GM06990 (cell line): ENCODE results near the gene LRRC2.

ENCODE experiments used
- DNase-seq: peaks from one replicate; pipeline ENCODE4 v3.0.0-alpha.2; 2011; ENCODE audit not compliant: insufficient read length; ENCODE audit errors: extremely low read depth
- H3K27me3 ChIP-seq: replicated peaks from 2 replicates; pipeline ENCODE4 v1.6.0; 2011; ENCODE audit warnings: low read length; ENCODE audit not compliant: control insufficient read depth, insufficient read depth
- H3K36me3 ChIP-seq: 2 replicates; pipeline ENCODE4 v1.5.1; 2011; ENCODE audit warnings: low read length; ENCODE audit not compliant: control insufficient read depth, insufficient read depth
- H3K4me3 ChIP-seq: replicated peaks from 2 replicates; pipeline ENCODE4 v1.5.1; 2011; ENCODE audit warnings: low read depth, mild to moderate bottlenecking, control low read depth, low read length
- CTCF ChIP-seq: IDR thresholded peaks from 2 replicates; pipeline ENCODE4 v1.5.1; 2011; ENCODE audit warnings: low read length, control low read depth, mild to moderate bottlenecking, inconsistent platforms; ENCODE audit not compliant: insufficient read depth, poor library complexity, severe bottlenecking

The LRRC2 gene

GRCh38 chr3:46586738-46587246, 20.7 kb upstream of the LRRC2 start:
- no peak for TF ChIP-seq CTCF
- DNase-seq: no peak
- H3K27me3 ChIP-seq: no peaks in the 10 kb centered on the region
- no peaks in the 10 kb centered on the region for H3K36me3 ChIP-seq
- H3K4me3 ChIP-seq: no peak overlapping the region

DNA sequence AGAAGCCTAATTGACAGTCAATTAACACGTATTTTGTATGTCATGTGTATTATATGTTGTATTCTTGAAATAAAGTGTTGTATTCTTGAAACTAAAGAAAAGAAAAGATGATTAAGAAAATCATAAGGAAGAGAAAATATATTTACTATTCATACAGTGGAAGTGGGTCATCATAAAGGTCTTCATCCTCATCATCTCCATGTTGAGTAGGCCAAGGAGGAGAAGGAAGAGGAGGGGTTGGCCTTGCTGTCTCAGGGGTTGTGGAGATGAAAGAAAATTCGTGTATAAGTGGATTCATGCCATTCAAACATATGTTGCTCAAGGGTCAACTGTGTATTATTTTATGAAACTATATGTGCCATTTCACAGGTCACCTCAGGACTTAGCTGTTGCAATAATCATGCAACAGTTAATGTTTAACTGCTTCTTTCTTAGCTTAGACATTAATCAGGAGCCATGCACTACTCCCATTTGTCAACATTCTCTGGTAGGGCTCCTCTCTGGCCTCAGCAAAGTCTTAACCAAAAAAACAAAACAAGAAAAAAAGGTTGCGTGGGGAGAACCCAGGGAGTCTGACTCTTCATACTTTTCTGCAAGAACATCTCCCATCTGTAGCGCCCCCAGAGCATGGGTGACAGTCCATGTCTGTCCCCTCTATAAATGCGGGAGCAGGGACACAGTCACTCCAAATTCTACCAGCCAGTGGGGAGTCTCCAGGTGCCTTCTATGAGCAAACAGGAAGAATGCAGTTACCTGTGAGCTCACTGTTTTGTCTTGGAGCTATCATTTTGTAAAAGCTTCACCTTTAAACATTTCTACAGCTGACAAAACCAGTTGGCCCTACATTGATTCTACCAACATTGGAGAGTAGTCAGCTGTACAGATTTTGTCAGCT, 19.9 kb upstream of the LRRC2 start:
- TF ChIP-seq CTCF: no peak
- DNase-seq: no peak
- Histone ChIP-seq H3K4me3 (no peak overlapping the region), H3K27me3 (no peaks in the 10 kb centered on the region), H3K36me3 (no peaks in the 10 kb centered on the region)

DNA sequence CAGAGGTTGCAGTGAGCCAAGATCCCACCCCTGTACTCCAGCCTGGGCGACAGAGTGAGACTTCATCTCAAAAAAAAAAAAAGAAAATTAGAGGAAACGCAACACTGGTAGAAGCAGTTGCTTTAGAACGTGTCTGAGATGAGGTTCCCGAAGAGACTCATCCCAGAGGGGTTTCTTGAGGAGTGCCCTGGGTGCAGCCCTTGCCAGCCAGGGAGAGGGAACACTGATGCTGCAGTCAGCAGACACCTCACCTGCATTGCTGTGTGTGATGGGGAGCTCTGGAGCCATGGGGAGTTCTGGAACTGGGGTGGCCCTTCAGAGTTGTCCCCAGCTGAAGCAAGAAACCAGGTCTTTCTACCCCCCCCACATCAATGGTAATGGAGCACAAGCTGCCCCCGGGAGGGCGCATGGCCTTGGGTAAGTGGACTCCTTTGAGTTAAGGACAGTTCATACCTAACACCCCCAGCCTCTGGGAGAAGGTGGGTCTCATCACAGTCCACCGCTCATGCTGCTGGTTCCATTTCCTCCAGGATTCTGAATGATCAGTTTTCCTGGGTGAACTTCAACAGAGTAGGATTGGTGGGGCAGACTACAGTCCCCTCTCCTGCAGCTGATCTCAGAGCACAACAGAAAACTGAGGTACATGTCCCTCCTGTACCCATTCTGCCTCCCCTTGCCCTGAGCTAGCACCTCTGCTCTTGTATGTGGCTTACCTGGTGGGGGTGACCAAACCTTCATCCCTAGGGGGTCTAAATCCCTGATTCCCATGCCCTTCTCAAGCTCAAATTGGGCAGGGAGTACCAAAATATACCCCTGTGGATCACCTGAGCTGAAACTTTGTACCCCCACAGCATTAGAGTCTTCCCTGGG, 18.7 kb upstream of the LRRC2 start:
- Histone ChIP-seq H3K36me3 (no peaks in the 10 kb centered on the region), H3K4me3 (no peak overlapping the region), H3K27me3 (peaks cover 2% of the 10 kb centered on the region; the same call in 1 of the 2 replicates)
- TF ChIP-seq CTCF: no peak
- no peak for DNase-seq

- TF ChIP-seq CTCF: no peak
- Histone ChIP-seq H3K27me3 (peaks cover 3% of the 10 kb centered on the region; the same call in 1 of the 2 replicates), H3K4me3 (no peak overlapping the region), H3K36me3 (no peaks in the 10 kb centered on the region)
- DNase-seq: no peak
These were observed 14.6 kb upstream of the LRRC2 start for GRCh38 chr3:46580675-46581074.

DNA sequence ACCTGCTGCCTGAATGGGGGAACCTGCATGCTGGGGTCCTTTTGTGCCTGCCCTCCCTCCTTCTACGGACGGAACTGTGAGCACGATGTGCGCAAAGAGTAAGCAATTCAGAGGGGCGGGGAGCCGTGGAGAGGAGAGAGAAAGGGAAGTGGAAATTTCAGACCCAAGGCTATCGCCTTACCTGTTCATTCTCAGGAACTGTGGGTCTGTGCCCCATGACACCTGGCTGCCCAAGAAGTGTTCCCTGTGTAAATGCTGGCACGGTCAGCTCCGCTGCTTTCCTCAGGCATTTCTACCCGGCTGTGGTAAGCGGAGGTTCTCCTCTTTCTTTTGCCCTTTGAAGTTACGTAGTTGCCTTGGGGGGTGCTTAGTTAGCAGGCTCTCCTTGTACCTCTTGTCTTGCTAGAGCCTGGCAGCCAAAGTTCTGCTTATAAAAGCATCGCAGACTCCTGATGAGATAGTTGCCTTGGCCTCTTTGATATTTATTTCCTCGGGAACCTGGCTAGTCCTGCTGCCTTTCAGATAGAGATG, 13.7 kb upstream of the LRRC2 start:
- DNase-seq: no peak
- TF ChIP-seq CTCF: no peak
- Histone ChIP-seq H3K4me3 (no peak overlapping the region), H3K27me3 (peaks cover 3% of the 10 kb centered on the region; the same call in 1 of the 2 replicates), H3K36me3 (no peaks in the 10 kb centered on the region)
